GM19324 (cell line): ENCODE measurements around the gene HYAL3.
"Not testable (repeated sequence)": the region's sequence is repeated elsewhere in the genome, so short reads cannot be mapped to it uniquely, and the experiment has no call there.

Experiments
- ATAC-seq: cut with Tn5 transposase; IDR thresholded peaks from one replicate; pipeline ENCODE4 v1.9.1; 2021; ENCODE audit warnings: mild to moderate bottlenecking, moderate library complexity; ENCODE audit not compliant: unreplicated experiment, low FRiP score

Gene HYAL3

GRCh38 chr3:50272911-50273688, 26.1 kb downstream of the HYAL3 start:
- peak; percentile 47 for ATAC-seq

- ATAC-seq, result not testable (repeated sequence)
These were observed 26.7 kb downstream of the HYAL3 start for GRCh38 chr3:50272538-50272910.

DNA sequence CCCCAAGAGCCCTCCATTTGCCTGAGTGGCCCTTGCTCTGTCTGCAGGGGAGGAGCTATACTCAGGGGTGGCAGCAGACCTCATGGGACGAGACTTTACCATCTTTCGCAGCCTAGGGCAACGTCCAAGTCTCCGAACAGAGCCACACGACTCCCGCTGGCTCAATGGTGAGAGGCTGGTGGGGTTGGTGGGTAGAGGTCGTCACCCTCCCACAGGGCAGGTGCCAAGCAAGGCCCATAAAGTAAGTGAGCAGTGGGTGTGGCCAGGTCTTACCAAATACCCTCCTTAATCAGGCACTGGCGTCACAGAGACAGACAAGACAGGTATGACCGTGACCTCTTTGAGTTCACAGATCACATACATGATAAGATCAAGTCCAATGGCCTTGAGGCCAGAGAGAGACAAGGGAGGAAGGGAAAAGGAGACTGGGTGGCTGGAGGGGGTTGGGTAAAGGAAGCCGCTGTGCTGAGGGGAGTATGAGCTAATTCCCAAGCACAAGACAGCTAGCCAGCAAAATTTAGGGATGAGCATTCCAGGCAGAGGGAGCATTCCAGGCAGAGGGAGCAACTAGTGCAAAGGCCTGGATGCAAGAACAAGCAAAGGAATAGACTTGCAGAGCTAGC, 27.8 kb downstream of the HYAL3 start:
- ATAC-seq, result no peak

DNA sequence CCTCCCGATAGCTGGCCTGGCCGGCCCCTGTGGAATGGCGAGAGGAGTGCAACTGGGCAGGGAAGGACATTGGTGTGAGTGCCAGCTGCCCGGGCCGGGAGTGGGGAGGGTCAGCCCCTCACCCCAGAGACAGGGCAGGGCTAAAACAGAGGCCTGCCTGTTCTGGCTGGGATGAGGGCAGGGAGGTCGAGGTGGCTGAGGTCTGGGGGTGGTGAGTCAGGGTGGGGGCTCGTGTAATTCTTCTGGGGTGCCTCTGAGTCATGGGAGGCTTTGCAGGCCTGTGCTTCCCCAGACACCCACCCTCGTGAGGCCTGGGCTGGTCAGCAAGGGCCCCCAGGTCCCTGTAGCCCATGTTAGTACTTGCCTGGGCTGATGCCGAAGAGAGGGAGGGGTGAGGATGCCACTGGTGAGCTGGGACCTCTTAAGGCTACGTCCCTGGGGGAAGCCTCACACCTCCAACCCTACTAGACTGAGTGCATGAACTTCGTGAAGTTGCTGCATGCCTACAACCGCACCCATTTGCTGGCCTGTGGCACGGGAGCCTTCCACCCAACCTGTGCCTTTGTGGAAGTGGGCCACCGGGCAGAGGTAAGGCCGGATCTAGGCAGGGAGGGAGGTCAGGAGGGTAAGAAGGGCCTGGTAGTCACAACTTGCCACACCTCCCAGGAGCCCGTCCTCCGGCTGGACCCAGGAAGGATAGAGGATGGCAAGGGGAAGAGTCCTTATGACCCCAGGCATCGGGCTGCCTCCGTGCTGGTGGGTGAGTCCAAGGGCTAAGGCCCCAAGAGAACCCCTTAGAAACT, 28.6 kb downstream of the HYAL3 start:
- ATAC-seq, result no peak

DNA sequence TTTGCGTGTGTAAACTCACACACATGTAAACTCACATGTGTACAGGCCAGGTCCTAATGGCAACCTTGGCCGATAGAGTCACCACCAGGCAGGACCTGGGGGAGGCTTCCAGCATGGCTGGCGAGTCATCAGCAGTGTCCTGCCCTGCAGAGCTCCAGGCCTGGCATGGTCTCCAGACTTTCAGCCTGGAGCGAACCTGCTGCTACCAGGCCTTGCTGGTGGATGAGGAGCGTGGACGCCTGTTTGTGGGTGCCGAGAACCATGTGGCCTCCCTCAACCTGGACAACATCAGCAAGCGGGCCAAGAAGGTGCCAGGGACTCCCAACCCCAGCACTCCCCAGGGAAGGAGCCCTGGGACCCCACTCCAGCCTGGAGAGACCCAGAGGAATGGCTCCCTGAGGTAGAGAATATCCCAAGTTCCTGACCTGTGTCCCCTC, 29.2 kb downstream of the HYAL3 start:
- ATAC-seq, result no peak

DNA sequence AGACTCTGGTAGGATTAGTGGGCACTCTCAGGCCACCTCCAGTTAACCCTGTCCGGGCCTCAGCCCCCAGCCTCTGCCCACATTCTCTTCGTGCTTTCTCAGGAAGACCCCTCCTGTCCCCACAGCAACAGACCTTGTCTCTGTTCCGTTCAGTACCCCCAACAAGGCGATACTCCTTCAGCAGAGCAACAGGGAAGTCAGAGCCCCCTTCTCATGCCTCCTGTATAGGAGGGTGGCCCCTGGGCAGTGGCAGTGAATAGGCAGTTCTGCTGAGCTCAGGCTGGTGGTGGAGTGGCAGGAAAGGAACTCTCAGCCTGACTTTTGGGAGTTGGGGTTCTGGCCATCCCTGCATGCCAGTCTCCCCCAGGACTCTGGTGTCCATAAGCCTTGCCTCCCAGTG, 29.7 kb downstream of the HYAL3 start:
- ATAC-seq, result no peak

DNA sequence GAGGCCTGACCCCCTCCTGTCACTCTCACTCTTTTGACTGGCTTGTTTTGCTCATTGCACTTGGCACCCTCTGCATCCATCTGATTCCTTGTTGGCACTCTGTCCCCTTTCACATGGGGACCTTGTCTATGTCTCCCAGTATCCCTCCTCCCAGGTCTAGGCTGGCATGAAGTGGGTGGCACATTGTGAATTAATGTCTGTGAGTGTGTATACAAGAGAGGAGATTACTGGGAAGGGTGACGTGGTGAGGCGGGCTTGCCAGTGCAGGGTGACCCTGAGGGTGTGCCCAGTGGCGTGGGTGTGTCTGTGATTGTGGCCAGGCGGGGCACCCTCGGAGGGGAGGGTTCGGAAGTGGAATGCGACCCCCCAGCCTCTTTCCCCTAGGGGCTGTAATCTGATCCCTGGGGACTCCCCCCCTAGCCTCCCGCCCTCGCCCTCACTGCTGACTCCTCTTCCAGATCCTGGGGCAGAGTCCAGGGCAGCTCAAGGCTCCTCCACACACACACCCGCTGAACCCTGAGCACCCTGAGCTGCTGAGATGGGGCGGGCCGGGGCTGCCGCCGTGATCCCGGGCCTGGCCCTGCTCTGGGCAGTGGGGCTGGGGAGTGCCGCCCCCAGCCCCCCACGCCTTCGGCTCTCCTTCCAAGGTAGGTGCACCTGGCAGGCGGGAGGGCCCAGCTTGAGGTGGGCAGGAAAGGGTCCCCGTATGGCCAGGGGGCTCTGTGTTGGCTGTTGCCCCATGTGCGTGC, 30.3 kb downstream of the HYAL3 start, which contains the start of gene SEMA3B:
Gene SEMA3B, plus strand, starts transcription at position 445 of the 749 bp plus-strand sequence. Its CDS starts 94 bp downstream, at position 539.
- ATAC-seq, result no peak

- no peak for ATAC-seq
These were observed 30.9 kb downstream of the HYAL3 start for GRCh38 chr3:50268276-50268675.

DNA sequence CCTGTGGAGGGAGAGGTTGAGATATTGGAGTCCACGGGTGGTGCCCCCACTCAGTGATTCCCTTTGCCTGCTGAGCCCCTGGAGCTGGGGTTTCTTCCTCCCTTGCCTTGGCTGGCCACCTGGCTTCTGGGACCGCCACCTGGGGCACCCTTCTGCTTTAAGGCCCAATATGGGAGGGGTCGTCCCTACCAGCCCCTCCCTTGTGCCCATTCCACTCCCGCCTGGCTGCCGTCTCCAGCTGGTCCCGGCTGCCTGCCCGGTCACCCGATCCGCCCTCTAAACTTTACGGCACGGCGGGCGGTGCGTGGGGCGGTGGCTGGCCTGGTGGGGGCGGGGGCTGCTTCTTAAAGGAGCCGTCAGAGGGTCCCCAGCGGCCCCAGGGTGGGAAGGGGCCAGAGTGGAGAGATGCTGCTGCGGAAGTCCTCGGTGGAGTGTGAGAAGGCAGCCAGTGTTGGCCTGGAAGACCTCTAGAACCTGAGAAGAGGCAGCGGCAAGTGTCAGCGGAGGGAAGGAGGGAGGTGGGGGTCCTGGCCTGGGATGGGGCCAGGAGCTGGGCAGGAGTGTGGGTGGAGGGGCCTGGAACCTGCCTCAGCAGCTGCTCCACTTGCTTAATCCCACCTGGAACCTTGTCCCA, 31.8 kb downstream of the HYAL3 start:
- ATAC-seq, result no peak

- ATAC-seq, result no peak
These were observed 32.4 kb downstream of the HYAL3 start for GRCh38 chr3:50266836-50267235.

DNA sequence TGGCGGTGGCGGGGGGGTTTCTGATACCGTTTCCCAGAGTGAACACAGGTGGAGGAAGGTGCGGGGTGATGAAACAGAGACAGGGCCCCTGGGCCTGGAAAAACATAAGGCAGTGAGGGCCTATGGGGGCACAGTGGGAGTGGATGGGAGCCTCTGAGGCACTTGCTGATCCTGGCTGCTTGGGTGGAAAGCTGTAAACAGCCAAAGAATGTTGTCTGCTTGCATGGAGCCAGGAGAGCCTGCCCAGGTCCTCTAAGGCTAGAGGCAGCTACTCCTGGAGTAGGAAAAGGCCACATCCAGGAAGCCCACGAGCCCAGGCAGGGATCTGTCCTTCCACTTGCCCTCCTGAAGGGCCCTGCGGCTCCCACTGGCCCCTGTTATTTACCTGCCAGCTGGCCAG, 33.2 kb downstream of the HYAL3 start:
- ATAC-seq, result no peak

GRCh38 chr3:50265571-50265970, 33.6 kb downstream of the HYAL3 start:
- no peak for ATAC-seq

DNA sequence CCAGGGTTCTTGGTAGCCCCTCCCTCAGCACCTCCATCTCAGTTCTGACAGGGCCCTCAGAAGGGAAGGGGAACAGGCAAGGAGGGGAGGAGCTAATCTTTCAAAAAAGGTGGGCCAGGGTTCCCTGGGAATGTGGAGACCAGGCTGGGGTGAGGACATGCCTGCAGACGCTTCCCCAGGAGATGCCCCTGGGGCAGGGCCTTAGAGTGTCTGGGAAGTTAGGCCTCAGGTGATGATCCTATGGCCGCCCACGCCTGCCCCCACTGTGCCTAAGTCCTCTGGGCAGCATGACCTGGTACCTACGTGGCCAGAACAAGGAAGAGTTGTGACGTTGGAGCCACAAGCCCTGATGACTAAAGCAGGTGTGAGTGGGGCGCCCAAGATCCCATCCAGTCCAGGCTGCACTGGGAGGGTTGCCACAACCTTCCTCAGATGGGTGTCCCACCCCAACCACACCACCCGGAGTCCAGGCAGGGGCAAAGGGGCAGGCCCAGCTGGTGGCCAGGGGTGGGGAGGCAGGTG, 34.2 kb downstream of the HYAL3 start:
- no peak for ATAC-seq

DNA sequence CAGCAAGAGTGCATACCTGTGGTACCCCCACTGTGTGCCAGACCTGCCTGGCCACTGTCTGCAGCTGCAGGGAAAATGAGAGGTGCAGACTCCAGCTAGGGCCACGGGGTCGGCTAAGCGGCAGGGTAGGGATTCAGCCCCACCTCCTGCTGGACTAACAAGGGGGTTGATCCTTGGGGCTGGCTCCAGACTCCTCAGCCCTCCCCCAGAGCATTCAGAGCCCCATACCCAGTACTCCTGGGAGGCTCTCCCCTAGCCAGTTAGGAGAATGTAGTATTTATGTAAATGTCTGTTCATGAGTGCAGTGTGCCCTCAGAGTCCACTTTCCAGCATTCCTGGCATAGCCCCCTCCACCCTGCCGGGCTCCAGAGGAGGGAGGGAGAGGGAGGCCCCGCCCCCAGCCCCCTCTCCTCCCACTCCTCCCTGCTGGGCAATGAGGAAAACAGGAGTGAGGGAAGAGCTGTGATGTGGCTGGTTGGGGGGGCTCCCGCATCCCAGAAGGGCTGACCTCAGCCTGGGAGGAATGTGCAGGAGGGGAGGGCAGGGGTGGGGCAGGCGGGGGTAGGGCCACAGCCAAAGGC, 34.7 kb downstream of the HYAL3 start:
- ATAC-seq, result no peak

- no peak for ATAC-seq
These were observed 35.5 kb downstream of the HYAL3 start for GRCh38 chr3:50263478-50264382.

DNA sequence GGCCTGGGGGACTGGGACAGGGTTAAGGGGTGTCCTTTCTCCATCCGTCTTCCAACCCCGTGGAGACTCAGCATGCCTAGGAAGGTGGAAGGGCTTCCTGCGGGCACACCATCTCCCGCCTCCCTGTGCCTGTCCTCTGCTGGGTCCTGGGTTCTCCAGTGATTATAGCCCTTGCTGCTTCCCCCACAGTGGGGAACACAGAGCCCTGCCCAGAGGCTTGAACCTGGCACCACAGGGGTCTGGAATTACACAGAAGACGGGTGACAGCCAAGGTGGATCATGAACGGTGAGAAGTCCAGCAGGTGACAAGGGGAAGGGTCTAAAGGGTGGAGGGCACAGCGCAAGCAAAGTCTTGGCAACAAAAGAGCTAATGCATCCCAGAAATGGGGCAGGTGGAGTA, 36.4 kb downstream of the HYAL3 start:
- no peak for ATAC-seq

DNA sequence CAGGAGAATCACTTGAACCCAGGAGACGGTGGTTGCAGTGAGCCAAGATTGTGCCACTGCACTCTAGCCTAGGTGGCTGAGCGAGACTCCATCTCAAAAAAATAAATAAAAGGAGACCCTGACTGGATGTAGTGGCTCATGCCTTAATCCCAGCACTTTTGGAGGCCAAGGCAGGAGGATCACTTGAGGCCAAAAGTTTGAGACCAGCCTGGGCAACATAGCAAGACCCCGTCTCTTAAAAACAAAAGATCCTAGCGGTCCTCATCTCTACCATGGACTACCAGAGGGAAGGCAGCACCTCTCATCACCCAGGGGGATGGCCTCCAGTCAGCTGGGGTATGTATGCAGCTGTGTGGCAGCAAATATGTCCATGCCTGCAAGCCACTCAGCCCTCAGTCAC, 37.0 kb downstream of the HYAL3 start:
- not testable (repeated sequence) for ATAC-seq

DNA sequence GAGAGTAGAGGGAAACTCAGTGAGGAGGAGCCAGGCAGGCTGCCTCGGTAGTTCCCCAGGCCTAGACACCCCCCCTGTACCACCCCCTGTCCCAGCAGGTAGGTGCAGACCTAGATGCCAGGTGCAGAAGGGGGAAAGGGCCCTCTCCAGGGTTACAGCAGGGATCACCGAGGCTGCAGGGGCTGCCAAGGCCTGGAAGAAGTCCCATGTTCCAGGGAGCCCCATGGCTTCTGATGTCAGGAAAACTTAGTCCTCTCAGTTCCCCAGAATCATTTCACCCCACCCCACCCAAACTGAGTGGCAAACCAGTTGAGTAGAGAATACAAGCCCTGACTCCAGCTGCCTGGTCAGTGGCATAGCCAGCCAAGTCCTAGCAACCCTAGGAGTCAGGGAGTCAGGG, 37.7 kb downstream of the HYAL3 start:
- ATAC-seq, result no peak
